Liver (tissue), 9 donors: Measurements from ENCODE around the gene RPH3AL. TPM values are rescaled to one million over a fixed set of nuclear protein-coding genes. Genes with fewer than 3 reads are reported as not detected.

Experiments
- DNase-seq: peaks from one replicate; pipeline ENCODE4 v3.0.0-alpha.2; 2017; ENCODE audit warnings: low spot score
- H3K27ac ChIP-seq, 2 donors: one replicate each; pipeline ENCODE4 v1.7.0; 2013; ENCODE audit warnings: inconsistent platforms in 2 of 2, low read length in 2 of 2, control low read depth in 1 of 2, low read depth in 1 of 2, mild to moderate bottlenecking in 1 of 2
- H3K27me3 ChIP-seq, 4 donors: one replicate each; pipeline versions ENCODE4 v1.6.1 to v1.7.0; 2013; ENCODE audit warnings: low read length in 3 of 4, inconsistent platforms in 1 of 4, mild to moderate bottlenecking in 1 of 4, moderate library complexity in 1 of 4; ENCODE audit not compliant: control insufficient read depth in 4 of 4, insufficient read depth in 4 of 4
- H3K36me3 ChIP-seq, 4 donors: one replicate each; pipeline versions ENCODE4 v1.6.1 to v1.7.0; 2013; ENCODE audit warnings: low read length in 3 of 4, mild to moderate bottlenecking in 3 of 4, low read depth in 1 of 4, moderate library complexity in 1 of 4; ENCODE audit not compliant: control insufficient read depth in 4 of 4, insufficient read depth in 3 of 4
- H3K4me1 ChIP-seq, 4 donors: one replicate each; pipeline versions ENCODE4 v1.6.1 to v1.7.0; 2013; ENCODE audit warnings: low read length in 3 of 4, mild to moderate bottlenecking in 3 of 4, moderate library complexity in 1 of 4; ENCODE audit not compliant: control insufficient read depth in 4 of 4, insufficient read depth in 4 of 4
- H3K4me3 ChIP-seq, 3 donors: one replicate each; pipeline versions ENCODE4 v1.6.1 to v1.7.0; 2013; ENCODE audit warnings: low read length in 3 of 3, control low read depth in 1 of 3, low read depth in 1 of 3, mild to moderate bottlenecking in 1 of 3
- H3K9ac ChIP-seq, 2 donors: one replicate each; pipeline ENCODE4 v1.7.0; 2013; ENCODE audit warnings: low read length in 2 of 2, mild to moderate bottlenecking in 2 of 2, moderate library complexity in 2 of 2, control low read depth in 1 of 2, low read depth in 1 of 2
- H3K9me3 ChIP-seq, 4 donors: one replicate each; pipeline versions ENCODE4 v1.6.1 to v1.7.0; 2013; ENCODE audit warnings: low read length in 3 of 4; ENCODE audit not compliant: control insufficient read depth in 4 of 4
- FOXA1 ChIP-seq: IDR thresholded peaks from 2 replicates; pipeline ENCODE4 v1.6.1; 2016; ENCODE audit warnings: antibody characterized with exemption
- FOXA2 ChIP-seq: IDR thresholded peaks from 2 replicates; pipeline ENCODE4 v1.6.1; 2016; ENCODE audit warnings: antibody characterized with exemption
- GABPA ChIP-seq, 2 donors: IDR thresholded peaks in 1 of 2; conservative IDR thresholded peaks in 1 of 2; 2 replicates each; pipeline ENCODE4 v1.6.1; 2016; ENCODE audit warnings: antibody characterized with exemption in 2 of 2, mild to moderate bottlenecking in 1 of 2, moderate library complexity in 1 of 2
- HNF4G ChIP-seq: IDR thresholded peaks from 2 replicates; pipeline ENCODE4 v1.6.1; 2016; ENCODE audit warnings: antibody characterized with exemption
- JUND ChIP-seq, 2 donors: IDR thresholded peaks; 2 replicates each; pipeline ENCODE4 v1.6.1; 2016; ENCODE audit warnings: antibody characterized with exemption in 2 of 2
- MAX ChIP-seq: IDR thresholded peaks from 2 replicates; pipeline ENCODE4 v1.6.1; 2016; ENCODE audit warnings: antibody characterized with exemption
- RAD21 ChIP-seq, 2 donors: IDR thresholded peaks; 2 replicates each; pipeline ENCODE4 v1.6.1; 2016; ENCODE audit warnings: antibody characterized with exemption in 2 of 2, mild to moderate bottlenecking in 2 of 2
- REST ChIP-seq: IDR thresholded peaks from 2 replicates; pipeline ENCODE4 v1.6.1; 2016; ENCODE audit warnings: antibody characterized with exemption, mild to moderate bottlenecking
- TAF1 ChIP-seq: conservative IDR thresholded peaks from 2 replicates; pipeline ENCODE4 v1.6.1; 2016; ENCODE audit warnings: antibody characterized with exemption, mild to moderate bottlenecking
- WGBS: extraction: QIAGEN DNeasy Blood & Tissue Kit; methylation state at CpG from one replicate; pipeline ENCODE4 v1.1.7; 2013; 5-methylcytosine and 5-hydroxymethylcytosine counted together
- polyA plus RNA-seq, 2 donors: library from polyadenylated mRNA; stranded (reverse) in 1 of 2; unstranded in 1 of 2; fragments of 200-250 nt in 1 of 2; fragments of >200 nt in 1 of 2; fragmentation: Nextera tagmentation in 1 of 2; extraction: Ambion mirVana in 1 of 2; gene quantifications; one replicate each; pipeline versions ENCODE4 v1.2.1 to v1.2.3, GENCODE V29; 2013 to 2015
- total RNA-seq, 2 donors: library from RNA; depleted of rRNA; stranded (reverse); fragments of >200 nt; gene quantifications; one replicate each; pipeline ENCODE4 v1.2.3, GENCODE V29; 2014
- TF ChIP-seq, protein P1 (sequence below): fragments of 150-350 bp; IDR thresholded peaks from 2 replicates; pipeline ENCODE4 v1.5.1; 2017; ENCODE audit warnings: improper control_type of control experiment, low read depth, low read length; ENCODE audit not compliant: missing input control
- donor health status: healthy.
- donor health status: healthy.
- donor health status: healthy.
- donor health status: healthy.
- donor health status: healthy.

Gene RPH3AL
- total and polyA plus RNA-seq, 4 donors = 8.5 to 52.5 (median 13.9) TPM

DNA sequence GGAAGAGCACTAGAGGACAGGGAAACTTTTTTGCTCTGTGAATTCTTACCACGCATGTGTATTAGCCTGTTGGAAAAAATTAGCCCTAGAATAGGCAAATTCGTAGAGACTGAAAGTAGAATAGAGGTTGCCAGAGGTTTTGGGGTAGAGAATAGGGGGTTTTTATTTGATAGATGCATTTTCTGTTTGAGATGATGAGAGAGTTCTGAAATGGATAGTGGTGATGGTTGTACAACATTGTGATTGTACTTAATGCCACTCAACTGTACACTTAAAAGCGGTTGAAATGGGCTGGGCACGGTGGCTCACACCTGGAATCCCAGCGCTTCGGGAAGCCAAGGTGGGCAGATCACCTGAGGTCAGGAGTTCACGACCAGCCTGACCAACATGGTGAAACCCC, 163.2 kb downstream of the RPH3AL start:
- no peak overlapping the region for H3K27ac ChIP-seq
- no peak overlapping the region for H3K4me3 ChIP-seq
- H3K36me3 ChIP-seq = no peaks in the 10 kb centered on the region
- 80% methylated on average over 7 of the region's 7 CpGs for WGBS
- no peak for TF ChIP-seq GABPA (IDR thresholded peaks at IDR 0.05 in 1 of 2, conservative IDR thresholded peaks at IDR 0.05 in 1 of 2)
- DNase-seq = no peak
- H3K9ac ChIP-seq = no peak overlapping the region
- H3K4me1 ChIP-seq = no peaks in the 10 kb centered on the region
- H3K9me3 ChIP-seq = no peaks in the 10 kb centered on the region
- H3K27me3 ChIP-seq = no peaks in the 10 kb centered on the region

- Histone ChIP-seq H3K27me3 (no peaks in the 10 kb centered on the region), H3K27ac (no peak overlapping the region), H3K4me1 (peaks cover 2 to 8% (median 4%) of the 10 kb centered on the region in 4 donors), H3K36me3 (no peaks in the 10 kb centered on the region), H3K4me3 (no peak overlapping the region), H3K9me3 (no peaks in the 10 kb centered on the region), H3K9ac (no peak overlapping the region)
- 81% methylated on average over 2 of the region's 2 CpGs for WGBS
- no peak for DNase-seq
- TF ChIP-seq REST = no peak
- TF ChIP-seq, protein P1, sequence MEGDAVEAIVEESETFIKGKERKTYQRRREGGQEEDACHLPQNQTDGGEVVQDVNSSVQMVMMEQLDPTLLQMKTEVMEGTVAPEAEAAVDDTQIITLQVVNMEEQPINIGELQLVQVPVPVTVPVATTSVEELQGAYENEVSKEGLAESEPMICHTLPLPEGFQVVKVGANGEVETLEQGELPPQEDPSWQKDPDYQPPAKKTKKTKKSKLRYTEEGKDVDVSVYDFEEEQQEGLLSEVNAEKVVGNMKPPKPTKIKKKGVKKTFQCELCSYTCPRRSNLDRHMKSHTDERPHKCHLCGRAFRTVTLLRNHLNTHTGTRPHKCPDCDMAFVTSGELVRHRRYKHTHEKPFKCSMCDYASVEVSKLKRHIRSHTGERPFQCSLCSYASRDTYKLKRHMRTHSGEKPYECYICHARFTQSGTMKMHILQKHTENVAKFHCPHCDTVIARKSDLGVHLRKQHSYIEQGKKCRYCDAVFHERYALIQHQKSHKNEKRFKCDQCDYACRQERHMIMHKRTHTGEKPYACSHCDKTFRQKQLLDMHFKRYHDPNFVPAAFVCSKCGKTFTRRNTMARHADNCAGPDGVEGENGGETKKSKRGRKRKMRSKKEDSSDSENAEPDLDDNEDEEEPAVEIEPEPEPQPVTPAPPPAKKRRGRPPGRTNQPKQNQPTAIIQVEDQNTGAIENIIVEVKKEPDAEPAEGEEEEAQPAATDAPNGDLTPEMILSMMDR = no peak
- no peak for TF ChIP-seq JUND (IDR thresholded peaks at IDR 0.05)
- TF ChIP-seq FOXA1 = no peak
- TF ChIP-seq HNF4G = no peak
- TF ChIP-seq FOXA2 = no peak
- no peak for TF ChIP-seq MAX
These were observed 165.5 kb downstream of the RPH3AL start for GRCh38 chr17:187130-187529.

DNA sequence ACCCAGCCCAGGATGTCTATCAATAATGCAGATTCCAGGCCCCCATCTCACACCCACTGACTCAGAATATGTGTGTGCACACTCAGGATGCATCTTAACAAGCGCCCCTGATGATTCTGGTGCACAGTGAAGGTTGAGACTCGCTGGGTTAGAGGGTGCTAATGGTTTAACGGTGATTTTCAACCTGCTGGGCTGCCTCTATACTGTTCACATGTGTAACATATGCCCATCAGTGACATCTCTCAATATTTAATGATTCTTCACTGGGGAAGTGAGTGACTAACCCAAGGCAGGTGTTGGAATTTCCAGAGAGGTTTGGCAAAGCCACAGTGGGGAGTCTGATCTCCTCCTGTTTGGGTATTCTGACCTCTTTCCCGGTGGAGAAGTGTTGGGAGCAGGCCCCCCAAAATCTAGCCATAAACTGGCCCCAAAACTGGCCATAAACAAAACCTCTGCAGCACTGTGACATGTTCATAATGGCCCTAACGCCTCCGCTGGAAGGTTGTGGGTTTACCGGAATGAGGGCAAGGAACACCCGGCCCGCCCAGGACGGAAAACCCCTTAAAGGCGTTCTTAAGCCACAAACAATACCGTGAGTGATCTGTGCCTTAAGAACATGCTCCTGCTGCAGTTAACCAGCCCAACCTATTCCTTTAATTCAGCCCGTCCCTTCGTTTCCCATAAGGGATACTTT, 167.0 kb downstream of the RPH3AL start:
- Histone ChIP-seq H3K36me3 (no peaks in the 10 kb centered on the region), H3K27me3 (no peaks in the 10 kb centered on the region), H3K27ac (no peak overlapping the region), H3K4me1 (peaks cover 6 to 14% (median 10%) of the 10 kb centered on the region in 4 donors), H3K4me3 (no peak overlapping the region), H3K9ac (no peak overlapping the region), H3K9me3 (no peaks in the 10 kb centered on the region)
- no peak for DNase-seq
- TF ChIP-seq TAF1 (no peak), REST (no peak), RAD21 (IDR thresholded peaks at IDR 0.05) (no peak), MAX (no peak)
- TF ChIP-seq, protein P1 = no peak
- 79% methylated on average over 14 of the region's 14 CpGs for WGBS
